T-cell (primary cell): ENCODE measurements around the gene DPRX. TPM values are rescaled to one million over a fixed set of nuclear protein-coding genes. Genes with fewer than 3 reads are reported as not detected.

Experiments
- ATAC-seq, 4 experiments: fragments of 200-7000 bp in 3 of 4; fragments of 150-1000 bp in 1 of 4; cut with Tn5 transposase; replicated peaks in 1 of 4; 1 replicate in 3 of 4; 2 replicates in 1 of 4; pipeline ENCODE4 v1.10.0; 2021; ENCODE audit warnings: moderate library complexity in 3 of 4, mild to moderate bottlenecking in 2 of 4, moderate number of reproducible peaks in 1 of 4
- CTCF ChIA-PET, 2 donors: fragments of 300-600 bp; sonication (Branson Sonifier 250); formaldehyde crosslinking; loops; one replicate each; lab custom pipeline; 2022; ENCODE audit warnings: antibody characterized with exemption in 2 of 2; lab: Charles Lee
- POLR2A ChIA-PET, 2 donors: fragments of 300-600 bp; sonication (Branson Sonifier 250); formaldehyde crosslinking; loops; one replicate each; lab custom pipeline; 2022; ENCODE audit warnings: antibody characterized with exemption in 2 of 2; lab: Charles Lee
- DNase-seq, 35 experiments: peaks; one replicate each; pipeline versions ENCODE4 v3.0.0 to v3.0.0-alpha.2; 2013 to 2023
- H3K27ac ChIP-seq: one replicate; pipeline ENCODE4 v1.5.1; 2013; ENCODE audit warnings: low read length
- H3K27me3 ChIP-seq, 2 experiments: replicated peaks in 1 of 2; 1 replicate in 1 of 2; 2 replicates in 1 of 2; pipeline versions ENCODE4 v1.6.1 to v1.7.0; 2013; ENCODE audit warnings: low read length in 1 of 2, mixed read lengths in 1 of 2; ENCODE audit not compliant: control insufficient read depth in 2 of 2, insufficient read depth in 2 of 2; ENCODE audit errors: extremely low read depth in 1 of 2
- H3K36me3 ChIP-seq, 2 donors: 1 replicate in 1 of 2; 2 replicates in 1 of 2; pipeline versions ENCODE4 v1.6.1 to v1.7.0; 2013; ENCODE audit warnings: low read length in 1 of 2; ENCODE audit not compliant: control insufficient read depth in 2 of 2, insufficient read depth in 1 of 2; ENCODE audit errors: extremely low read depth in 1 of 2
- H3K4me1 ChIP-seq, 2 experiments: 1 replicate in 1 of 2; 2 replicates in 1 of 2; pipeline versions ENCODE4 v1.6.1 to v1.7.0; 2013; ENCODE audit warnings: low read length in 2 of 2, mixed read lengths in 1 of 2; ENCODE audit not compliant: insufficient read depth in 2 of 2, control insufficient read depth in 1 of 2; ENCODE audit errors: extremely low read depth in 1 of 2
- H3K4me3 ChIP-seq, 2 donors: 1 replicate in 1 of 2; 2 replicates in 1 of 2; pipeline versions ENCODE4 v1.5.1 to v1.7.0; 2013; ENCODE audit warnings: mild to moderate bottlenecking in 2 of 2, low read length in 1 of 2, moderate library complexity in 1 of 2; ENCODE audit not compliant: control insufficient read depth in 1 of 2; ENCODE audit errors: extremely low read depth in 1 of 2
- H3K9me3 ChIP-seq: 2 replicates; pipeline ENCODE4 v1.7.0; 2013
- H3K27ac Mint-ChIP-seq, 2 donors: one replicate each; pipeline ENCODE4 v1.8.0; 2020 to 2021; ENCODE audit warnings: mild to moderate bottlenecking in 2 of 2, mixed read lengths in 2 of 2
- H3K27me3 Mint-ChIP-seq, 2 donors: one replicate each; pipeline ENCODE4 v1.8.0; 2021 to 2022; ENCODE audit warnings: mixed read lengths in 2 of 2
- H3K36me3 Mint-ChIP-seq: one replicate; pipeline ENCODE4 v1.8.0; 2021; ENCODE audit warnings: mixed read lengths
- H3K4me1 Mint-ChIP-seq, 3 donors: one replicate each; pipeline ENCODE4 v1.8.0; 2020 to 2022; ENCODE audit warnings: mixed read lengths in 3 of 3, mild to moderate bottlenecking in 1 of 3
- H3K4me3 Mint-ChIP-seq, 3 donors: one replicate each; pipeline ENCODE4 v1.8.0; 2020 to 2022; ENCODE audit warnings: mild to moderate bottlenecking in 3 of 3, mixed read lengths in 3 of 3, moderate library complexity in 3 of 3
- H3K9me3 Mint-ChIP-seq, 3 donors: one replicate each; pipeline ENCODE4 v1.8.0; 2020 to 2022; ENCODE audit warnings: mixed read lengths in 3 of 3
- WGBS: methylation state at CpG from one replicate; pipeline ENCODE4 v1.1.5; 2013; ENCODE audit warnings: missing lambda C conversion rate; ENCODE audit not compliant: insufficient coverage; 5-methylcytosine and 5-hydroxymethylcytosine counted together
- total RNA-seq, 35 experiments: library from RNA in 6 of 35; stranded (reverse) in 6 of 35; fragments of 120-200 nt in 1 of 35; gene quantifications; one replicate each; pipeline versions ENCODE4 v1.2.1 to v1.2.4 and lab custom pipeline; 2013 to 2026

DPRX gene, protein sequence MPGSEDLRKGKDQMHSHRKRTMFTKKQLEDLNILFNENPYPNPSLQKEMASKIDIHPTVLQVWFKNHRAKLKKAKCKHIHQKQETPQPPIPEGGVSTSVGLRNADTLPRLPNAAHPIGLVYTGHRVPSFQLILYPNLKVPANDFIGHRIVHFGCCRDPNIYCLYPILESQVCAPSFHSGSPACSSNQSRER
- total RNA-seq (not detected), total RNA-seq (lab: John Stamatoyannopoulos, UW) (0 to 0.05 (median 0) reads per million in 29 experiments)
- total RNA-seq (2013) = not detected

DNA sequence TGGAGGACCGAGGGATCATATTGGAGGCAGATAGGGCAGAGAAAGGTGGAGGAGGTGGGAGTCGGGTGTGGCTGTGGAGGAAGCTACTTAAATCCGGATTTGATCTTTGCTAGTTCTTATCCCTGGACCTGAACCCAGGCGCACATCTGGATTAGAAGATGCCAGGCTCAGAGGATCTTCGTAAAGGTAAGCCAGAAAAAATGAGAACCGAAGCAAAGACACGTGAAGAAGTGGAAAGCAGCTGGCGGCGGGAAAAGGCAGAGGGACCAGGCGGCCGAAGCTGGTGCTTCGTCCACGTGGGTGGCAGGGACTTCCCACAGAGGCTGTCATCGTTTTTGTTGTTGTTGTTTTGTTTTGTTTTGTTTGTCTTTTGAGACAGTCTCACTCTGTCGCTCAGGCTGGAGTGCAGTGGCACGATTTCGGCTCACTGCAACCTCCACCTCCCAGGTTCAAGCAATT is at the start of gene DPRX:
DPRX (plus strand) TSS at position 51 of the 459 bp plus-strand sequence; CDS start at position 159, 108 bp downstream.
- Mint-ChIP-seq H3K4me1 (no peaks in the 10 kb centered on the region), H3K36me3 (no peaks in the 10 kb centered on the region), H3K4me3 (no peak within 1 kb of the TSS), H3K27me3 (no peaks in the 10 kb centered on the region), H3K9me3 (peaks cover 15 to 17% (median 16%) of the 10 kb centered on the region in 3 donors), H3K27ac (no peak within 1 kb of the TSS)
- POLR2A ChIA-PET = no interaction called here
- ATAC-seq (no peak), DNase-seq (no peak)
- no peaks in the 10 kb centered on the region for H3K9me3 ChIP-seq
- no peaks in the 10 kb centered on the region for H3K36me3 ChIP-seq
- CTCF ChIA-PET = no interaction called here
- no peaks in the 10 kb centered on the region for H3K4me1 ChIP-seq
- H3K4me3 ChIP-seq = no peak within 1 kb of the TSS
- H3K27ac ChIP-seq = no peak within 1 kb of the TSS
- H3K27me3 ChIP-seq = no peaks in the 10 kb centered on the region
- WGBS = 88% methylated on average over 13 of the region's 17 CpGs

DNA sequence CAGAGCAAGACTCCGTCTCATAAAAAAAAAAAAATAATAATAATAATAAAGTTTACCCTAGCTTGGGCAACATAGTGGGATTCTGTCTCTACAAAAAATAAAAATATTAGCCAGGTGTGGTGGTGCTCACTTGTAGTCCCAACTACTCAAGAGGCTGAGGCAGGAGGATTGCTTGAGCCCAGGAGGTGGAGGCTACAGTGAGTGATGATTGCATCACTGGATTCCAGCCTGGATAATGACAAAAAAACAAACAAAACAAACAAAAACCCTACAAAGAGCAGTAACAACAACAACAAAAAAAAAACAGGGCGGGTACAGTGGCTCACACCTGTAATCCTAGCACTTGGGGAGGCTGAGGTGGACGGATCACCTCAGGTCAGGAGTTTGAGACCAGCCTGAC is 48.6 kb upstream of the DPRX start:
- H3K27me3 Mint-ChIP-seq = no peaks in the 10 kb centered on the region
- H3K4me3 Mint-ChIP-seq = no peak overlapping the region
- H3K36me3 Mint-ChIP-seq = peaks cover 22% of the 10 kb centered on the region
- peaks cover 16 to 32% (median 25%) of the 10 kb centered on the region in 3 donors for H3K9me3 Mint-ChIP-seq
- peaks cover 0 to 4% of the 10 kb centered on the region in 2 experiments for H3K27me3 ChIP-seq
- no peak overlapping the region for H3K27ac Mint-ChIP-seq
- H3K9me3 ChIP-seq = no peaks in the 10 kb centered on the region
- no CpG with 5 or more reads among the region's 3 CpGs for whole genome bisulfite sequencing
- no peaks in the 10 kb centered on the region for H3K4me1 Mint-ChIP-seq
- H3K36me3 ChIP-seq = peaks cover 0 to 3% of the 10 kb centered on the region in 2 donors
- DNase-seq = no peak
- no peak for ATAC-seq
- no peak overlapping the region for H3K27ac ChIP-seq
- ChIA-PET CTCF (no interaction called here), POLR2A (no interaction called here)
- H3K4me3 ChIP-seq = peak overlapping the region in 1 of 2 donors; percentile 6
- no peaks in the 10 kb centered on the region for H3K4me1 ChIP-seq

- ChIA-PET CTCF (no interaction called here), POLR2A (no interaction called here)
- H3K27me3 ChIP-seq = peaks cover 0 to 4% of the 10 kb centered on the region in 2 experiments
- H3K4me1 Mint-ChIP-seq = no peaks in the 10 kb centered on the region
- peak in 1 of 4 experiments; percentile 3 for ATAC-seq
- H3K9me3 Mint-ChIP-seq = peaks cover 13 to 23% (median 19%) of the 10 kb centered on the region in 3 donors
- H3K4me3 ChIP-seq = no peak overlapping the region
- no peaks in the 10 kb centered on the region for H3K36me3 ChIP-seq
- no peak overlapping the region for H3K27ac ChIP-seq
- WGBS = no CpG with 5 or more reads among the region's 6 CpGs
- H3K36me3 Mint-ChIP-seq = peaks cover 2% of the 10 kb centered on the region
- no peaks in the 10 kb centered on the region for H3K27me3 Mint-ChIP-seq
- DNase-seq = no peak
- no peak overlapping the region for H3K27ac Mint-ChIP-seq
- H3K9me3 ChIP-seq = no peaks in the 10 kb centered on the region
- H3K4me3 Mint-ChIP-seq = no peak overlapping the region
- H3K4me1 ChIP-seq = no peaks in the 10 kb centered on the region
These were observed 45.5 kb upstream of the DPRX start for GRCh38 chr19:53586277-53586691.

- H3K9me3 Mint-ChIP-seq = peaks cover 7 to 9% (median 8%) of the 10 kb centered on the region in 3 donors
- no peak overlapping the region for H3K4me3 ChIP-seq
- no peaks in the 10 kb centered on the region for H3K4me1 Mint-ChIP-seq
- DNase-seq = no peak
- no peaks in the 10 kb centered on the region for H3K36me3 Mint-ChIP-seq
- ChIA-PET CTCF (no interaction called here), POLR2A (interaction anchor here in 1 of 2 donors (0.6 kb wide), 1 partner anchor 11 kb away, joined by 5 read pairs; no protein-coding TSS in a partner anchor)
- no peak overlapping the region for H3K4me3 Mint-ChIP-seq
- ATAC-seq = no peak
- H3K36me3 ChIP-seq = no peaks in the 10 kb centered on the region
- H3K4me1 ChIP-seq = no peaks in the 10 kb centered on the region
- H3K27me3 ChIP-seq = peaks cover 0 to 5% of the 10 kb centered on the region in 2 experiments
- H3K27ac ChIP-seq = no peak overlapping the region
- H3K27ac Mint-ChIP-seq = no peak overlapping the region
- peaks cover 0 to 2% of the 10 kb centered on the region in 2 donors for H3K27me3 Mint-ChIP-seq
- H3K9me3 ChIP-seq = no peaks in the 10 kb centered on the region
- 79% methylated on average over 8 of the region's 14 CpGs for WGBS
These were observed 36.8 kb upstream of the DPRX start for GRCh38 chr19:53594811-53595509.

GRCh38 chr19:53595510-53595867 is 36.3 kb upstream of the DPRX start:
- Mint-ChIP-seq H3K4me1 (no peaks in the 10 kb centered on the region), H3K36me3 (no peaks in the 10 kb centered on the region), H3K27ac (no peak overlapping the region), H3K27me3 (peaks cover 0 to 2% of the 10 kb centered on the region in 2 donors), H3K4me3 (no peak overlapping the region), H3K9me3 (peaks cover 7 to 9% (median 8%) of the 10 kb centered on the region in 3 donors)
- no peaks in the 10 kb centered on the region for H3K36me3 ChIP-seq
- no peak overlapping the region for H3K4me3 ChIP-seq
- no peaks in the 10 kb centered on the region for H3K4me1 ChIP-seq
- POLR2A ChIA-PET = interaction anchor here in 1 of 2 donors (0.6 kb wide), 1 partner anchor 11 kb away, joined by 5 read pairs; no protein-coding TSS in a partner anchor
- no peaks in the 10 kb centered on the region for H3K9me3 ChIP-seq
- no peak for DNase-seq
- no peak overlapping the region for H3K27ac ChIP-seq
- CTCF ChIA-PET = no interaction called here
- 95% methylated on average over 8 of the region's 9 CpGs for WGBS
- no peak for ATAC-seq
- H3K27me3 ChIP-seq = peaks cover 0 to 5% of the 10 kb centered on the region in 2 experiments

DNA sequence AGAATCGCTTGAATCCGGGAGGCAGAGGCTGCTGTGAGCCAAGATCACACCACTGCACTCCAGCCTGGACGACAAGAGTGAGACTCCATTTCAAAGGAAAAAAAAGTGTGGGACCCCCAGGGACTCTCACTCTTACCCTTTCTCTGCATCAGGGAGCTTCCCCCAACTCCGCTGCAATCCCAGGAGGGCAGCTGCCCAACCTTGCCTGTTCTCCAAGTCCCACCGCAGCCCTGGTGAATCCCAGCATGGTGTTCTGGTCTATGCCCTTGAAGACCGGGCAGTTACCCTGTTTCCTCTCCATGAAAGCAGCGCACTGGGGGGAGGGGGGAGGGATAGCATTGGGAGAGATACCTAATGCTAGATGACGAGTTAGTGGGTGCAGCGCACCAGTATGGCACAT is 35.7 kb upstream of the DPRX start:
- no peaks in the 10 kb centered on the region for H3K4me1 ChIP-seq
- H3K9me3 ChIP-seq = no peaks in the 10 kb centered on the region
- Mint-ChIP-seq H3K9me3 (peaks cover 7 to 8% (median 8%) of the 10 kb centered on the region in 3 donors), H3K36me3 (no peaks in the 10 kb centered on the region), H3K4me3 (no peak overlapping the region), H3K27ac (no peak overlapping the region), H3K27me3 (peaks cover 0 to 2% of the 10 kb centered on the region in 2 donors), H3K4me1 (no peaks in the 10 kb centered on the region)
- 91% methylated on average over 4 of the region's 9 CpGs for WGBS
- H3K27me3 ChIP-seq = peaks cover 0 to 5% of the 10 kb centered on the region in 2 experiments
- H3K36me3 ChIP-seq = no peaks in the 10 kb centered on the region
- ATAC-seq (no peak), DNase-seq (no peak)
- ChIA-PET POLR2A (no interaction called here), CTCF (no interaction called here)
- no peak overlapping the region for H3K4me3 ChIP-seq
- H3K27ac ChIP-seq = no peak overlapping the region
